T-cell (primary cell): Measurements from ENCODE around the gene NSD1. TPM values are rescaled to one million over a fixed set of nuclear protein-coding genes. Genes with fewer than 3 reads are reported as not detected.

ENCODE experiments used
- ATAC-seq, 4 experiments: fragments of 200-7000 bp in 3 of 4; fragments of 150-1000 bp in 1 of 4; cut with Tn5 transposase; replicated peaks in 1 of 4; 1 replicate in 3 of 4; 2 replicates in 1 of 4; pipeline ENCODE4 v1.10.0; 2021; ENCODE audit warnings: moderate library complexity in 3 of 4, mild to moderate bottlenecking in 2 of 4, moderate number of reproducible peaks in 1 of 4
- CTCF ChIA-PET, 2 donors: fragments of 300-600 bp; sonication (Branson Sonifier 250); formaldehyde crosslinking; loops; one replicate each; lab custom pipeline; 2022; ENCODE audit warnings: antibody characterized with exemption in 2 of 2; lab: Charles Lee
- POLR2A ChIA-PET, 2 donors: fragments of 300-600 bp; sonication (Branson Sonifier 250); formaldehyde crosslinking; loops; one replicate each; lab custom pipeline; 2022; ENCODE audit warnings: antibody characterized with exemption in 2 of 2; lab: Charles Lee
- DNase-seq, 35 experiments: peaks; one replicate each; pipeline versions ENCODE4 v3.0.0 to v3.0.0-alpha.2; 2013 to 2023
- H3K27ac ChIP-seq: one replicate; pipeline ENCODE4 v1.5.1; 2013; ENCODE audit warnings: low read length
- H3K27me3 ChIP-seq, 2 experiments: replicated peaks in 1 of 2; 1 replicate in 1 of 2; 2 replicates in 1 of 2; pipeline versions ENCODE4 v1.6.1 to v1.7.0; 2013; ENCODE audit warnings: low read length in 1 of 2, mixed read lengths in 1 of 2; ENCODE audit not compliant: control insufficient read depth in 2 of 2, insufficient read depth in 2 of 2; ENCODE audit errors: extremely low read depth in 1 of 2
- H3K36me3 ChIP-seq, 2 donors: 1 replicate in 1 of 2; 2 replicates in 1 of 2; pipeline versions ENCODE4 v1.6.1 to v1.7.0; 2013; ENCODE audit warnings: low read length in 1 of 2; ENCODE audit not compliant: control insufficient read depth in 2 of 2, insufficient read depth in 1 of 2; ENCODE audit errors: extremely low read depth in 1 of 2
- H3K4me1 ChIP-seq, 2 experiments: 1 replicate in 1 of 2; 2 replicates in 1 of 2; pipeline versions ENCODE4 v1.6.1 to v1.7.0; 2013; ENCODE audit warnings: low read length in 2 of 2, mixed read lengths in 1 of 2; ENCODE audit not compliant: insufficient read depth in 2 of 2, control insufficient read depth in 1 of 2; ENCODE audit errors: extremely low read depth in 1 of 2
- H3K4me3 ChIP-seq, 2 donors: 1 replicate in 1 of 2; 2 replicates in 1 of 2; pipeline versions ENCODE4 v1.5.1 to v1.7.0; 2013; ENCODE audit warnings: mild to moderate bottlenecking in 2 of 2, low read length in 1 of 2, moderate library complexity in 1 of 2; ENCODE audit not compliant: control insufficient read depth in 1 of 2; ENCODE audit errors: extremely low read depth in 1 of 2
- H3K9me3 ChIP-seq: 2 replicates; pipeline ENCODE4 v1.7.0; 2013
- H3K27ac Mint-ChIP-seq, 2 donors: one replicate each; pipeline ENCODE4 v1.8.0; 2020 to 2021; ENCODE audit warnings: mild to moderate bottlenecking in 2 of 2, mixed read lengths in 2 of 2
- H3K27me3 Mint-ChIP-seq, 2 donors: one replicate each; pipeline ENCODE4 v1.8.0; 2021 to 2022; ENCODE audit warnings: mixed read lengths in 2 of 2
- H3K36me3 Mint-ChIP-seq: one replicate; pipeline ENCODE4 v1.8.0; 2021; ENCODE audit warnings: mixed read lengths
- H3K4me1 Mint-ChIP-seq, 3 donors: one replicate each; pipeline ENCODE4 v1.8.0; 2020 to 2022; ENCODE audit warnings: mixed read lengths in 3 of 3, mild to moderate bottlenecking in 1 of 3
- H3K4me3 Mint-ChIP-seq, 3 donors: one replicate each; pipeline ENCODE4 v1.8.0; 2020 to 2022; ENCODE audit warnings: mild to moderate bottlenecking in 3 of 3, mixed read lengths in 3 of 3, moderate library complexity in 3 of 3
- H3K9me3 Mint-ChIP-seq, 3 donors: one replicate each; pipeline ENCODE4 v1.8.0; 2020 to 2022; ENCODE audit warnings: mixed read lengths in 3 of 3
- WGBS: methylation state at CpG from one replicate; pipeline ENCODE4 v1.1.5; 2013; ENCODE audit warnings: missing lambda C conversion rate; ENCODE audit not compliant: insufficient coverage; 5-methylcytosine and 5-hydroxymethylcytosine counted together
- total RNA-seq, 35 experiments: library from RNA in 6 of 35; stranded (reverse) in 6 of 35; fragments of 120-200 nt in 1 of 35; gene quantifications; one replicate each; pipeline versions ENCODE4 v1.2.1 to v1.2.4 and lab custom pipeline; 2013 to 2026

NSD1 gene
- total RNA-seq: 100 to 1,000 TPM in 3 of 5 donors, 10 to 100 TPM in 2; 89.5 to 113 (median 103) TPM
- total RNA-seq (2013): 101 TPM
- total RNA-seq (lab: John Stamatoyannopoulos, UW): 83.8 to 301 (median 220) reads per million in 29 experiments

GRCh38 chr5:177133096-177133852 lies at the start of gene NSD1:
TSS of gene NSD1 (plus strand) at chr5:177133773. CDS start at chr5:177135104, 1,331 bp downstream.
- DNase-seq (peak; percentile 81 to 96 (median 88)), ATAC-seq (peak; percentile 69 to 77 (median 72))
- peaks cover 0 to 28% of the 10 kb centered on the region in 2 donors for H3K36me3 ChIP-seq
- Mint-ChIP-seq H3K36me3 (peaks cover 9% of the 10 kb centered on the region), H3K4me1 (peaks cover 57 to 67% (median 61%) of the 10 kb centered on the region in 3 donors), H3K27ac (peak within 1 kb of the TSS; percentile 89 to 91), H3K27me3 (no peaks in the 10 kb centered on the region), H3K9me3 (no peaks in the 10 kb centered on the region), H3K4me3 (peak within 1 kb of the TSS; percentile 84 to 85 (median 84))
- H3K4me1 ChIP-seq: peaks cover 36 to 52% of the 10 kb centered on the region in 2 experiments
- H3K4me3 ChIP-seq: peak within 1 kb of the TSS; percentile 63 to 66
- H3K27ac ChIP-seq: peak within 1 kb of the TSS; percentile 88
- ChIA-PET POLR2A (interaction anchor here in 1 of 2 donors (0.7 kb wide), 1 partner anchor 445 kb away, joined by 10 read pairs; no protein-coding TSS in a partner anchor), CTCF (interaction anchor here in 1 of 2 donors (1.3 kb wide), 1 partner anchor 19 kb away, joined by 4 read pairs; no protein-coding TSS in a partner anchor)
- H3K27me3 ChIP-seq: no peaks in the 10 kb centered on the region
- WGBS: 1% methylated on average over 70 of the region's 93 CpGs
- H3K9me3 ChIP-seq: no peaks in the 10 kb centered on the region

GRCh38 chr5:177084175-177084574 lies 49.4 kb upstream of the NSD1 start:
- no CpG with 5 or more reads among the region's 4 CpGs for WGBS
- Histone ChIP-seq H3K36me3 (no peaks in the 10 kb centered on the region), H3K27ac (no peak overlapping the region), H3K9me3 (no peaks in the 10 kb centered on the region), H3K27me3 (peaks cover 0 to 26% of the 10 kb centered on the region in 2 experiments), H3K4me1 (peaks cover 4 to 14% of the 10 kb centered on the region in 2 experiments), H3K4me3 (no peak overlapping the region)
- Mint-ChIP-seq H3K4me1 (peaks cover 13 to 14% (median 14%) of the 10 kb centered on the region in 3 donors), H3K36me3 (no peaks in the 10 kb centered on the region), H3K4me3 (no peak overlapping the region), H3K27ac (no peak overlapping the region), H3K27me3 (peaks cover 5 to 13% of the 10 kb centered on the region in 2 donors), H3K9me3 (no peaks in the 10 kb centered on the region)
- POLR2A ChIA-PET: no interaction called here
- ATAC-seq: no peak
- CTCF ChIA-PET: no interaction called here
- no peak for DNase-seq

GRCh38 chr5:177085985-177086653 lies 47.5 kb upstream of the NSD1 start:
- no peaks in the 10 kb centered on the region for H3K36me3 ChIP-seq
- Mint-ChIP-seq H3K27ac (peak overlapping the region; percentile 18 to 41), H3K4me3 (peak overlapping the region; percentile 65 to 72 (median 67)), H3K36me3 (no peaks in the 10 kb centered on the region), H3K4me1 (peaks cover 13 to 14% (median 14%) of the 10 kb centered on the region in 3 donors), H3K9me3 (no peaks in the 10 kb centered on the region), H3K27me3 (peaks cover 5 to 13% of the 10 kb centered on the region in 2 donors)
- no peak overlapping the region for H3K4me3 ChIP-seq
- POLR2A ChIA-PET: no interaction called here
- DNase-seq: peak in 1 of 35 experiments; percentile 40
- ATAC-seq: no peak
- 88% methylated on average over 7 of the region's 13 CpGs for WGBS
- peaks cover 0 to 43% of the 10 kb centered on the region in 2 experiments for H3K27me3 ChIP-seq
- no peaks in the 10 kb centered on the region for H3K9me3 ChIP-seq
- CTCF ChIA-PET: interaction anchor here in 1 of 2 donors (0.6 to 2.8 kb wide), 3 partner anchors 13 to 34 kb away, joined by 3 to 18 read pairs (median 4); no protein-coding TSS in a partner anchor
- H3K4me1 ChIP-seq: peaks cover 4 to 18% of the 10 kb centered on the region in 2 experiments
- no peak overlapping the region for H3K27ac ChIP-seq

- Mint-ChIP-seq H3K4me1 (peaks cover 13 to 14% (median 14%) of the 10 kb centered on the region in 3 donors), H3K4me3 (peak within 1 kb of the TSS; percentile 65 to 72 (median 67)), H3K9me3 (no peaks in the 10 kb centered on the region), H3K27ac (peak within 1 kb of the TSS; percentile 18 to 41), H3K27me3 (peaks cover 5 to 13% of the 10 kb centered on the region in 2 donors), H3K36me3 (no peaks in the 10 kb centered on the region)
- ATAC-seq: peak; percentile 84 to 86 (median 84)
- no peaks in the 10 kb centered on the region for H3K36me3 ChIP-seq
- POLR2A ChIA-PET: interaction anchor here in 1 of 2 donors (0.6 kb wide), 1 partner anchor 184 kb away, joined by 3 read pairs; no protein-coding TSS in a partner anchor
- no peaks in the 10 kb centered on the region for H3K9me3 ChIP-seq
- 2% methylated on average over 50 of the region's 68 CpGs for WGBS
- CTCF ChIA-PET: interaction anchor here in 1 of 2 donors (0.6 to 2.8 kb wide), 3 partner anchors 14 to 35 kb away, joined by 3 to 18 read pairs (median 4); no protein-coding TSS in a partner anchor
- DNase-seq: peak; percentile 30 to 79 (median 60)
- H3K4me3 ChIP-seq: peak within 1 kb of the TSS; percentile 41 to 57
- H3K27ac ChIP-seq: no peak within 1 kb of the TSS
- H3K27me3 ChIP-seq: peaks cover 0 to 45% of the 10 kb centered on the region in 2 experiments
- H3K4me1 ChIP-seq: peaks cover 4 to 18% of the 10 kb centered on the region in 2 experiments
These were observed 46.7 kb upstream of the NSD1 start, which contains the start of gene FGFR4 for GRCh38 chr5:177086654-177087397. TSS of gene FGFR4 (plus strand) at chr5:177086915. CDS start at chr5:177089603, 2,688 bp downstream.

GRCh38 chr5:177087398-177088005 lies 46.1 kb upstream of the NSD1 start:
- H3K4me3 ChIP-seq: peak overlapping the region; percentile 41 to 57
- 28% methylated on average over 17 of the region's 23 CpGs for WGBS
- DNase-seq: peak in 1 of 35 experiments; percentile 1

More at GRCh38 chr5:177087398-177088005, 46.1 kb upstream of the NSD1 start:
- H3K27ac ChIP-seq: no peak overlapping the region
- H3K36me3 ChIP-seq: no peaks in the 10 kb centered on the region
- Mint-ChIP-seq H3K27me3 (peaks cover 5 to 13% of the 10 kb centered on the region in 2 donors), H3K27ac (no peak overlapping the region), H3K9me3 (no peaks in the 10 kb centered on the region), H3K4me3 (peak overlapping the region; percentile 34 to 72 (median 58)), H3K36me3 (no peaks in the 10 kb centered on the region), H3K4me1 (peaks cover 13 to 14% (median 14%) of the 10 kb centered on the region in 3 donors)
- ATAC-seq: no peak
- CTCF ChIA-PET: interaction anchor here (0.5 to 2.8 kb wide), 3 partner anchors 15 to 1194 kb away, joined by 3 to 18 read pairs (median 3); no protein-coding TSS in a partner anchor
- POLR2A ChIA-PET: interaction anchor here in 1 of 2 donors (0.6 kb wide), 1 partner anchor 183 kb away, joined by 3 read pairs; no protein-coding TSS in a partner anchor
- H3K9me3 ChIP-seq: no peaks in the 10 kb centered on the region
- H3K27me3 ChIP-seq: peaks cover 0 to 45% of the 10 kb centered on the region in 2 experiments
- H3K4me1 ChIP-seq: peaks cover 4 to 18% of the 10 kb centered on the region in 2 experiments
